Smooth muscle cell (in vitro differentiated cells): ENCODE measurements around the gene MAGEC3. TPM values are rescaled to one million over a fixed set of nuclear protein-coding genes. Genes with fewer than 3 reads are reported as not detected.

Experiments used
- DNase-seq: peaks from one replicate; lab custom pipeline; 2025; ENCODE audit not compliant: unreplicated experiment; lab: John Stamatoyannopoulos, UW
- H2AFZ ChIP-seq: fragments of 200-600 bp; sonication (generic); 2 replicates; pipeline ENCODE4 v1.6.0; 2016; ENCODE audit warnings: antibody characterized with exemption, low read depth, mild to moderate bottlenecking
- H3F3A ChIP-seq: fragments of 200-600 bp; sonication (generic); 2 replicates; pipeline ENCODE4 v1.6.0; 2017; ENCODE audit warnings: antibody characterized with exemption, low read depth
- H3K27ac ChIP-seq: fragments of 200-600 bp; sonication (generic); 2 replicates; pipeline ENCODE4 v1.5.1; 2016; ENCODE audit warnings: low read depth, mild to moderate bottlenecking
- H3K27me3 ChIP-seq: fragments of 200-600 bp; sonication (generic); 2 replicates; pipeline ENCODE4 v1.6.1; 2016; ENCODE audit warnings: low read depth, mild to moderate bottlenecking
- H3K36me3 ChIP-seq: fragments of 200-600 bp; sonication (generic); 2 replicates; pipeline ENCODE4 v1.5.1; 2016; ENCODE audit warnings: low read depth
- H3K4me1 ChIP-seq: fragments of 200-600 bp; sonication (generic); 2 replicates; pipeline ENCODE4 v1.5.1; 2016; ENCODE audit warnings: low read depth
- H3K4me2 ChIP-seq: fragments of 200-600 bp; sonication (generic); 2 replicates; pipeline ENCODE4 v1.6.0; 2016; ENCODE audit warnings: mild to moderate bottlenecking
- H3K4me3 ChIP-seq: fragments of 200-600 bp; sonication (generic); 2 replicates; pipeline ENCODE4 v1.5.1; 2016; ENCODE audit warnings: mild to moderate bottlenecking
- H3K79me2 ChIP-seq: fragments of 200-600 bp; sonication (generic); 2 replicates; pipeline ENCODE4 v1.6.0; 2016; ENCODE audit warnings: low read depth, mild to moderate bottlenecking
- H3K9ac ChIP-seq: fragments of 200-600 bp; sonication (generic); 2 replicates; pipeline ENCODE4 v1.6.0; 2016; ENCODE audit warnings: low read depth
- H3K9me3 ChIP-seq: fragments of 200-600 bp; sonication (generic); replicated peaks from 2 replicates; pipeline ENCODE4 v1.5.1; 2016; ENCODE audit warnings: low read depth
- H4K20me1 ChIP-seq: fragments of 200-600 bp; sonication (generic); 2 replicates; pipeline ENCODE4 v1.6.0; 2016; ENCODE audit warnings: low read depth
- WGBS: methylation state at CpG from one replicate; pipeline ENCODE4 v1.1.7; 2016; ENCODE audit warnings: low lambda C conversion rate; 5-methylcytosine and 5-hydroxymethylcytosine counted together
- polyA plus RNA-seq: library from polyadenylated mRNA; unstranded; fragments of >200 nt; fragmentation: Nextera tagmentation; extraction: Ambion mirVana; gene quantifications from 2 replicates; pipeline ENCODE4 v1.2.1, GENCODE V29; 2016
- total RNA-seq: library from RNA; depleted of rRNA; stranded (reverse); fragments of >200 nt; gene quantifications from 2 replicates; pipeline ENCODE4 v1.2.3, GENCODE V29; 2014
- TF ChIP-seq, protein P1 (sequence below): fragments of 200-600 bp; sonication (generic); IDR thresholded peaks from 2 replicates; pipeline ENCODE4 v1.5.1; 2017; ENCODE audit warnings: borderline replicate concordance, mild to moderate bottlenecking, antibody characterized with exemption; ENCODE audit not compliant: insufficient read depth, poor library complexity, severe bottlenecking

MAGEC3 gene
- total and polyA plus RNA-seq, 2 experiments from 2014 or later, result not detected

DNA sequence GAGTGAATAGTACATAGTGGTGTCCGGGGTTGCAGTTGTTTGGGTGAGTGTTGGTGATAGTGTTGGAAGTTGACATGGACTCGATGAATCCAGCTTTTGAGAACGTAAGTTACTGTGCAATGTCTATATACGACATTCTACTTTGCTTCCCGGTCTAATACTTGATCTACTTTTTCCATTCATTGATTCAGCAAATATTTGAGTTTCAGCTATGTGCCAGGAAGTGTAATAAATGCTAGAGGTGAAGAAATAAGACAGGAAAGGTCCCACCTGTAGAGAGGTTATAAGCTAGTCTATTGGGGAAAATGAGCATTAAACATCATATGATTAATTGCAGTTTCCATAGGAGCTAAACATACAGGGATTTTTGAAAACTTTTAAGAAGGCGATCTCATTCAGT lies 22.2 kb upstream of the MAGEC3 start:
- Histone ChIP-seq H3K4me1 (no peaks in the 10 kb centered on the region), H3K4me3 (no peak overlapping the region), H3K9ac (no peak overlapping the region), H3K9me3 (no peaks in the 10 kb centered on the region), H4K20me1 (no peaks in the 10 kb centered on the region), H3F3A (no peaks in the 10 kb centered on the region), H2AFZ (no peak overlapping the region), H3K27ac (no peak overlapping the region), H3K4me2 (no peak overlapping the region), H3K79me2 (no peaks in the 10 kb centered on the region), H3K36me3 (peaks cover 3% of the 10 kb centered on the region), H3K27me3 (no peaks in the 10 kb centered on the region)
- TF ChIP-seq, protein P1, sequence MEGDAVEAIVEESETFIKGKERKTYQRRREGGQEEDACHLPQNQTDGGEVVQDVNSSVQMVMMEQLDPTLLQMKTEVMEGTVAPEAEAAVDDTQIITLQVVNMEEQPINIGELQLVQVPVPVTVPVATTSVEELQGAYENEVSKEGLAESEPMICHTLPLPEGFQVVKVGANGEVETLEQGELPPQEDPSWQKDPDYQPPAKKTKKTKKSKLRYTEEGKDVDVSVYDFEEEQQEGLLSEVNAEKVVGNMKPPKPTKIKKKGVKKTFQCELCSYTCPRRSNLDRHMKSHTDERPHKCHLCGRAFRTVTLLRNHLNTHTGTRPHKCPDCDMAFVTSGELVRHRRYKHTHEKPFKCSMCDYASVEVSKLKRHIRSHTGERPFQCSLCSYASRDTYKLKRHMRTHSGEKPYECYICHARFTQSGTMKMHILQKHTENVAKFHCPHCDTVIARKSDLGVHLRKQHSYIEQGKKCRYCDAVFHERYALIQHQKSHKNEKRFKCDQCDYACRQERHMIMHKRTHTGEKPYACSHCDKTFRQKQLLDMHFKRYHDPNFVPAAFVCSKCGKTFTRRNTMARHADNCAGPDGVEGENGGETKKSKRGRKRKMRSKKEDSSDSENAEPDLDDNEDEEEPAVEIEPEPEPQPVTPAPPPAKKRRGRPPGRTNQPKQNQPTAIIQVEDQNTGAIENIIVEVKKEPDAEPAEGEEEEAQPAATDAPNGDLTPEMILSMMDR, result no peak
- 82% methylated on average over 6 of the region's 6 CpGs for whole genome bisulfite sequencing
- no peak for DNase-seq

DNA sequence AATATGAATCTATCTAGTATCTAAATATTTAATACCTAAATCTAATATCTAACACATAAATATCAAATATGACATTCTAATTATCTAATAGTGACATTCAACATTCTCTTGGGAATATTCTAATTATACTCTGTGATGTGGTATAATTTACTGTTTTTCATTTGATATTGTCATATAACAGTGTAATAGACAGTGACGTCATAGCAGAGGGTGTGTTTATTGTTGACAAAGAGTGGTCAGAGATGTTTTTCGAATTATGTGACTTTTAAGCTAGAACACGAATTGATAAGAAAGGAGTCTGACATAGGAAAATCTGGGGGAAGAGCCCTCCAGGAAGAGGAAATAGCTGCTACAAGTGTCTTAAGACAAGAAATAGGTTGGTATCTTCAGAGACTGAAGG lies 5.9 kb upstream of the MAGEC3 start:
- Histone ChIP-seq H2AFZ (no peak overlapping the region), H3K9ac (no peak overlapping the region), H3K36me3 (no peaks in the 10 kb centered on the region), H3K27ac (no peak overlapping the region), H3K9me3 (no peaks in the 10 kb centered on the region), H3K4me2 (no peak overlapping the region), H4K20me1 (no peaks in the 10 kb centered on the region), H3K4me3 (no peak overlapping the region), H3K79me2 (no peaks in the 10 kb centered on the region), H3K4me1 (no peaks in the 10 kb centered on the region), H3K27me3 (no peaks in the 10 kb centered on the region), H3F3A (no peaks in the 10 kb centered on the region)
- TF ChIP-seq, protein P1, result no peak
- DNase-seq, result no peak
- WGBS, result 78% methylated on average over 3 of the region's 3 CpGs

DNA sequence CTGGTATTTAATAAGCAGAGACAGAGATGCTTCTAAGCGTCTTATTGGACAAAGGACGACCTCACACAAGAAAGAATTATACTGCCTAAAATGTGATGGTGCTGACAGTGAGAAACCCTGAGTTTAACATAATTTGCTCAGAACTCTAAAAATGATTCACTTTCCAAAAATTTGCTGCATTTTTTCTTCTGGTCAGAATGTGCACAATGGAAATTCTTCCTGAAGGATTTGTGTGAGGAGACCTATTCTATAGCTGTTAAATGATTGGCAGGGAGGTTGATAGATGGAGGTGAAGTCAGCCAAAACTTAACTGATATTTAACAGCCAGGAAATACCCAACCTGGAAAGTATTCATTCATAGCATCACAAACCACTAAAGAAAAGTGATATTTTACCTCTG lies 1.7 kb downstream of the MAGEC3 start:
- Histone ChIP-seq H3K4me1 (no peaks in the 10 kb centered on the region), H4K20me1 (no peaks in the 10 kb centered on the region), H3K27ac (no peak overlapping the region), H3K9ac (no peak overlapping the region), H3K4me2 (no peak overlapping the region), H3K4me3 (no peak overlapping the region), H2AFZ (no peak overlapping the region), H3F3A (no peaks in the 10 kb centered on the region), H3K36me3 (no peaks in the 10 kb centered on the region), H3K9me3 (no peaks in the 10 kb centered on the region), H3K79me2 (no peaks in the 10 kb centered on the region), H3K27me3 (no peaks in the 10 kb centered on the region)
- 76% methylated on average over 2 of the region's 2 CpGs for WGBS
- DNase-seq, result no peak
- TF ChIP-seq, protein P1, result no peak

DNA sequence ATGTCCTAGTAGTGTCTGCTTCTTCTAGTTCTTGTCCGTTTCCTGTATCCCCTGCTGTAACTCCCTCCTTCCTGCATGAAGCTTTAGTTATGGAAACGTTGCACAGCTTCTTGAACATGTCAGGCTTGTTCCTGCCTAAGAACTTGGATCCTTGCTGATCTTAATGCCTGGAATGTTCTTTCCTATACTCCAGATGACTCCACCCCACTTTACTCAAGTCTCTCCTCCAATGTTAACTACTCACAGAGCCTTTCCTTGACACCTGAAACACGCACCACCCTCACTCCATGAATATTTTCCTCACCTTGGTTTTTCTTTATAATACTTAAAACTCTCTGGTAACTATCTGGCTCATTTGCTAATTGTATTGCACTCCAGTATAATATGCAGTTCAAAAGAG lies 19.4 kb downstream of the MAGEC3 start:
- no peaks in the 10 kb centered on the region for H3K79me2 ChIP-seq
- H3K4me3 ChIP-seq, result no peak overlapping the region
- H2AFZ ChIP-seq, result no peak overlapping the region
- no peak overlapping the region for H3K4me2 ChIP-seq
- no peaks in the 10 kb centered on the region for H3K27me3 ChIP-seq
- no peaks in the 10 kb centered on the region for H3K4me1 ChIP-seq
- H3K9ac ChIP-seq, result no peak overlapping the region
- no peak overlapping the region for H3K27ac ChIP-seq
- TF ChIP-seq, protein P1, result no peak
- no peak for DNase-seq
- H3K36me3 ChIP-seq, result no peaks in the 10 kb centered on the region
- H3K9me3 ChIP-seq, result no peaks in the 10 kb centered on the region
- 62% methylated on average over 3 of the region's 3 CpGs for WGBS
- no peaks in the 10 kb centered on the region for H3F3A ChIP-seq
- H4K20me1 ChIP-seq, result no peaks in the 10 kb centered on the region
